Mesothelial cell of epicardium (in vitro differentiated cells): ENCODE results near the gene SGSM2. TPM values are rescaled to one million over a fixed set of nuclear protein-coding genes. Genes with fewer than 3 reads are reported as not detected.

Source experiments
- DNase-seq, 2 experiments: peaks; one replicate each; pipeline ENCODE4 v3.0.0; 2021; ENCODE audit warnings: low spot score in 2 of 2; ENCODE audit not compliant: unreplicated experiment in 2 of 2
- H3K27ac Mint-ChIP-seq: 2 replicates; pipeline ENCODE4 v1.8.0; 2021; ENCODE audit warnings: mixed read lengths
- H3K27me3 Mint-ChIP-seq: 2 replicates; pipeline ENCODE4 v1.8.0; 2021; ENCODE audit warnings: low read depth, mixed read lengths
- H3K36me3 Mint-ChIP-seq: 2 replicates; pipeline ENCODE4 v1.8.0; 2021; ENCODE audit warnings: mixed read lengths
- H3K4me1 Mint-ChIP-seq: 2 replicates; pipeline ENCODE4 v1.8.0; 2021; ENCODE audit warnings: mixed read lengths
- H3K4me3 Mint-ChIP-seq: 2 replicates; pipeline ENCODE4 v1.8.0; 2021; ENCODE audit warnings: mild to moderate bottlenecking, moderate library complexity, mixed read lengths
- H3K9me3 Mint-ChIP-seq: 2 replicates; pipeline ENCODE4 v1.8.0; 2021; ENCODE audit warnings: mixed read lengths
- total RNA-seq: library from RNA; stranded (reverse); gene quantifications from 3 replicates; pipeline ENCODE4 v1.2.1, GENCODE V29; 2021
- TF ChIP-seq, protein P1 (sequence below): fragments of 200-600 bp; sonication (generic); IDR thresholded peaks from one replicate; pipeline ENCODE4 v1.5.0; 2021; ENCODE audit warnings: antibody characterized with exemption; ENCODE audit not compliant: unreplicated experiment

SGSM2 gene
- total RNA-seq, 1 donor from 2014 or later = 79.2 TPM

DNA sequence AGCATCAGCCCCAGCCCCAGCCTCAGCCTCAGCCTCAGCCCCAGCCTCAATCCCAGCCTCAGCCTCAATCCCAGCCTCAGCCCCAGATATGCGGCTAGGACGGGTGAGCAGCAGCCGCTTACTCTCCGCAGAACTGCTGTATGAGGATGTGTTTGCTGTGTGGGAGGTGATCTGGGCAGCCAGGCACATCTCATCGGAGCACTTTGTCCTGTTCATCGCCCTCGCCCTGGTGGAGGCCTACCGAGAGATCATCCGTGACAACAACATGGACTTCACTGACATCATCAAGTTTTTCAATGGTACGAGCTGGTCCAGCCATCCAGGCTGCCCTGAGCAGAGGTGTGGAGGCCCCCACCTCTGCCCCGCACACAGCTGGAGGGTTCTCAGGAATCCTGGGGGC, 41.6 kb downstream of the SGSM2 start:
- Mint-ChIP-seq H3K4me1 (peaks cover 14% of the 10 kb centered on the region), H3K4me3 (no peak overlapping the region), H3K9me3 (no peaks in the 10 kb centered on the region), H3K27me3 (no peaks in the 10 kb centered on the region), H3K36me3 (peaks cover 3% of the 10 kb centered on the region), H3K27ac (no peak overlapping the region)
- TF ChIP-seq, protein P1, sequence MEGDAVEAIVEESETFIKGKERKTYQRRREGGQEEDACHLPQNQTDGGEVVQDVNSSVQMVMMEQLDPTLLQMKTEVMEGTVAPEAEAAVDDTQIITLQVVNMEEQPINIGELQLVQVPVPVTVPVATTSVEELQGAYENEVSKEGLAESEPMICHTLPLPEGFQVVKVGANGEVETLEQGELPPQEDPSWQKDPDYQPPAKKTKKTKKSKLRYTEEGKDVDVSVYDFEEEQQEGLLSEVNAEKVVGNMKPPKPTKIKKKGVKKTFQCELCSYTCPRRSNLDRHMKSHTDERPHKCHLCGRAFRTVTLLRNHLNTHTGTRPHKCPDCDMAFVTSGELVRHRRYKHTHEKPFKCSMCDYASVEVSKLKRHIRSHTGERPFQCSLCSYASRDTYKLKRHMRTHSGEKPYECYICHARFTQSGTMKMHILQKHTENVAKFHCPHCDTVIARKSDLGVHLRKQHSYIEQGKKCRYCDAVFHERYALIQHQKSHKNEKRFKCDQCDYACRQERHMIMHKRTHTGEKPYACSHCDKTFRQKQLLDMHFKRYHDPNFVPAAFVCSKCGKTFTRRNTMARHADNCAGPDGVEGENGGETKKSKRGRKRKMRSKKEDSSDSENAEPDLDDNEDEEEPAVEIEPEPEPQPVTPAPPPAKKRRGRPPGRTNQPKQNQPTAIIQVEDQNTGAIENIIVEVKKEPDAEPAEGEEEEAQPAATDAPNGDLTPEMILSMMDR = no peak
- DNase-seq = no peak

DNA sequence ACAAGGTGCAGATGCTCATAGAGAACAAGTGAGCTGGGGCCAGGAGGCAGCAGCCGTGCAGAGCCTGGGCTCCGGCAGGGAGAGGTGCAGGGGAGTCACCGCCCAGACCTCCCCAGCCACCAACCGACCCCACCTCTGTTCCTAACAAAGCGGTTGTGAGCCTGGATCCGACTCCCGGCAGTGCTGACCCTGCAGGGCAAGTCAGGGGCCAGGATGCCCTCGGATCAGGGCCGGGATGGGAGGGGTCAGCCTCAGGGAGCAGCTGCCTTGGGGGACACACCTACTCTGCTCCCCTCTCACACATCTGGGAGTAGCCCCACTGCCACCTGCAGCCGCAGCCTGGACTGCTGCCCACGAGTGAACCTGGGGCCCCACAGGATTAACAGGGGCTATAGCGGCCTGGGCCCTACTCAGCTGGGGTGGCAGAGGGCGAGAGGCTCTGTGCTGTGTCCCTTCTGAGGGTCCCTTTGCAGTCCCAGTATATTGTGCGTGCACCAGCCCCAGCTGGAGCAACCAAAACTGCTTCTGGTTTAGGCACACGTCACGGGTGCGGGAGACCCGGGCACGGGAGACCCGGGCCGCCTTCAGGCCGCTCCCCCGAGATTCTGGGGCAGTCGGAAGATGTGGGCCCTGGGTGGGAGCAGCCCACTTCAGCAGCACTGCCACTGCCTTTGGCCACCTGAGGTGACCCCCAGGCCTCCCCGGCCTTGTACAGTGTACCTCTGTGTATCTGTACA, 42.4 kb downstream of the SGSM2 start:
- Mint-ChIP-seq H3K9me3 (no peaks in the 10 kb centered on the region), H3K4me3 (no peak overlapping the region), H3K4me1 (peaks cover 17% of the 10 kb centered on the region), H3K27me3 (no peaks in the 10 kb centered on the region), H3K36me3 (peaks cover 3% of the 10 kb centered on the region), H3K27ac (no peak overlapping the region)
- TF ChIP-seq, protein P1 = no peak
- no peak for DNase-seq

DNA sequence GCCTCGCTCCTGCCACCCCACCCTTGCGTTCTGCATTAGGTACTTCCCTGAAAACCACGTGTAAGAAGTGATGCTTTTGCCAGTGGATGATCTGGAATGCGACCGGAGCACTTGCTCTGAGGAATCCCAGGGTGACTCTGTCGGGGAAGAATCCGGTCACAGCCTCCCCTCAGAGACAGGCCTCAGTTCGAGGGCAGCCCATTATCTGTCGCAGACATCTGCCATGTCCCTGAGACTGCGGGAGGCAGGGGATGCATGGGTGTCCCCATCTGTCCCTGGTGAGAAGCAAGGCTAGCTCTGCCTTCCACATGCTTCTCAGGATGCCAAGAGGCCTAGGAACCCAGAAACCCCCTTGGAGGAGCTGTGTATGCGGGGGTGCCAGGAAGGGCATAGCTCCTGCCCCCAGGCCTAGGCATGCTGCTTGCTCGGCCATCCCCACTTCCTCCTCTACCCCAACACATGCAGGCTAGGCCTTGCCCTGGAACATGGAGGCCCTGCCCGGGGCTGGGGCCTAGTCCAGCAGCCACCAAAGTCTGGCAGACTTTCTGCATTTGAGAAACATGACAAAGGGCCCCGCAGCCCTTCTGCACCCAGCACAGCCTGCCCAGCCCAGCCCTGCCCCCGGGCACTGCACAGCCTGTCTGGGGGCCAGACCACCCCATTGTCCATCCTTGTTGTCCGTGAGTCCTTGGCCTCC, 43.1 kb downstream of the SGSM2 start:
- TF ChIP-seq, protein P1 = no peak
- Mint-ChIP-seq H3K27ac (peak overlapping the region; percentile 39), H3K27me3 (no peaks in the 10 kb centered on the region), H3K9me3 (no peaks in the 10 kb centered on the region), H3K4me3 (no peak overlapping the region), H3K4me1 (peaks cover 11% of the 10 kb centered on the region), H3K36me3 (peaks cover 3% of the 10 kb centered on the region)
- no peak for DNase-seq

DNA sequence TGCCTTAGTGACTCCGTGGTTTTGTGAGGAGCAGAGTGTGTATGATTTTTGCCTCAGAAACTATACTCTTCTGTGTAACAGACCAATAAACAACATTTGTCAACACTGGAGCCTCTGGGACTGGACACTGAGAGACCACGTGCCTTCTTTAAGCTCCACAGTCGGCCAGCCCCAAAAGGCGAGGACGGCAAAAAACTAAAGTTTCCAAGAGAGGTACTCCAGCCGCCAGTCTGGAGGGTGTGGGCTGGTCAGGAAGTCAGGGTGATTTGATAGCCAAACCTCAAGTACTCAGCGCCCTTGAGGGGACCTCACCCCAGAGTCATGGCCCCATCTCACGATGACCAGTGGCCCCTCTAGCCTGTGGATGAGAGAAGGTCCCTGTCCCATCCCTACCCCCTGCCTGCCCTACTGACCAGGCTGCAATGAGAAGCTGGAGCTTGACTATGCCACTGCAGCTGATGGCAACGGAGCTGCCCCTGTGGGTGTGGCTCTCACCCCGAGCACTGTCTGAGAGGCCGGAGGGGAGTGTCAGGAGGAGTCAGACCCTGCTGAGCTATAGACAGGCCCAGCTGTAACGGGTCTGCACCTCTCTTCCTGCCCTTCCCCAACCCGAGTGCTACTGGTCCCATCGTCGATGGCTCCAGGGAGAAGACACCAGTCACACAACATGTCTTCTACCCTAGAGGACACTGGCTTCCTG, 43.8 kb downstream of the SGSM2 start:
- H3K27ac Mint-ChIP-seq = no peak overlapping the region
- no peak overlapping the region for H3K4me3 Mint-ChIP-seq

DNA sequence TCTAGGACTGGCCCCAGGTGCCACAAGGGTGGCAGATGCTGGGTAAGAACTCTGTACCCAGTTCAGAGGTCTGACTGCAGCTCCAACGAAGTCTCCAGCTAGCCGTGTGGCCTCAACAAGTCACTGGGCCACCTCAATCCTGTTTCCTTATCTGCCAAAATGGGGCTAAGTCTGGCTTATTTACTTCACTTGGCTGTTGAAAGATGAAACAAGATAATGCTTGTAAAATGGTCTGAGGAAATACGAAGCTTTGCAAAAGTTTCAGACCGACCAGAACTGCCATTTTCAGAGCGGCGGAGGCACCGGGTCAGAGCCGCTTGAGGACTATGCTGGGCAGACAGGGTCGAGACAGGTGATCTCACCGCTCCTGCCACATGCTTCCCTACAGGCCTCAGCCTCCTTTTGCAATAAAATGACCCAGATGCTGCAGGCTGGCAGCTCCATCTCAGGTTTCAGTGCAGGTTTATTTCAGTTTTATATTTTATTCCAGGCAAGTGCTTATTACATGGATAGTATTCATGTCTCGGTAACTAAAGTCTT, 46.4 kb downstream of the SGSM2 start:
- Mint-ChIP-seq H3K9me3 (no peaks in the 10 kb centered on the region), H3K27ac (peak overlapping the region; percentile 79), H3K27me3 (no peaks in the 10 kb centered on the region), H3K36me3 (peaks cover 10% of the 10 kb centered on the region), H3K4me1 (peaks cover 14% of the 10 kb centered on the region), H3K4me3 (no peak overlapping the region)
- TF ChIP-seq, protein P1 = no peak
- DNase-seq = no peak

More for the DNA sequence above, 43.8 kb downstream of the SGSM2 start:
- no peak for DNase-seq
- Mint-ChIP-seq H3K4me1 (peaks cover 11% of the 10 kb centered on the region), H3K27me3 (no peaks in the 10 kb centered on the region), H3K36me3 (peaks cover 3% of the 10 kb centered on the region), H3K9me3 (no peaks in the 10 kb centered on the region)
- TF ChIP-seq, protein P1 = no peak
